KMS-11 (cell line): ENCODE results near the gene ACOT2.
"Not testable (repeated sequence)": the region's sequence is repeated elsewhere in the genome, so short reads cannot be mapped to it uniquely, and the experiment has no call there.

Source experiments
- H2AFZ ChIP-seq: fragments of 200-600 bp; sonication (generic); 2 replicates; pipeline ENCODE4 v1.6.1; 2016; ENCODE audit warnings: antibody characterized with exemption, mixed run types, low read depth
- H3K27ac ChIP-seq: fragments of 200-600 bp; sonication (generic); 2 replicates; pipeline ENCODE4 v1.6.1; 2016; ENCODE audit warnings: mild to moderate bottlenecking, mixed run types
- H3K27me3 ChIP-seq: fragments of 200-600 bp; sonication (generic); 2 replicates; pipeline ENCODE4 v1.6.1; 2017; ENCODE audit warnings: mild to moderate bottlenecking, low read depth, mixed run types, moderate library complexity; ENCODE audit not compliant: insufficient read depth
- H3K36me3 ChIP-seq: fragments of 200-600 bp; sonication (generic); 2 replicates; pipeline ENCODE4 v1.6.1; 2017; ENCODE audit warnings: mild to moderate bottlenecking, mixed run types; ENCODE audit not compliant: insufficient read depth
- H3K4me1 ChIP-seq: fragments of 200-600 bp; sonication (generic); 2 replicates; pipeline ENCODE4 v1.6.1; 2016; ENCODE audit warnings: mild to moderate bottlenecking, low read depth, mixed run types; ENCODE audit not compliant: poor library complexity, severe bottlenecking
- H3K4me2 ChIP-seq: fragments of 200-600 bp; sonication (generic); 2 replicates; pipeline ENCODE4 v1.7.0; 2016; ENCODE audit warnings: mild to moderate bottlenecking, mixed run types
- H3K4me3 ChIP-seq: fragments of 200-600 bp; sonication (generic); IDR thresholded peaks from 2 replicates; pipeline ENCODE4 v1.6.1; 2017; ENCODE audit warnings: low read depth, low read length, mixed read lengths; ENCODE audit not compliant: insufficient read depth
- H3K79me2 ChIP-seq: fragments of 200-600 bp; sonication (generic); 2 replicates; pipeline ENCODE4 v1.6.1; 2016; ENCODE audit warnings: low read depth, mixed run types; ENCODE audit not compliant: insufficient read depth
- H3K9ac ChIP-seq: fragments of 200-600 bp; sonication (generic); 2 replicates; pipeline ENCODE4 v1.6.1; 2016; ENCODE audit warnings: mild to moderate bottlenecking, mixed run types
- H4K20me1 ChIP-seq: fragments of 200-600 bp; sonication (generic); 2 replicates; pipeline ENCODE4 v1.6.1; 2016; ENCODE audit warnings: mild to moderate bottlenecking, mixed run types; ENCODE audit not compliant: insufficient read depth
- CTCF ChIP-seq: fragments of 200-600 bp; sonication (generic); conservative IDR thresholded peaks from 2 replicates; pipeline ENCODE4 v1.6.1; 2017; ENCODE audit warnings: low read depth, mild to moderate bottlenecking, antibody characterized with exemption, low read length, moderate library complexity, mixed read lengths

The ACOT2 gene

GRCh38 chr14:73539017-73539416 lies 30.0 kb upstream of the ACOT2 start:
- not testable (repeated sequence) for H2AFZ ChIP-seq, H3K9ac ChIP-seq, H3K27me3 ChIP-seq, H3K79me2 ChIP-seq, H3K4me1 ChIP-seq, H4K20me1 ChIP-seq, H3K4me2 ChIP-seq, H3K4me3 ChIP-seq, H3K27ac ChIP-seq, H3K36me3 ChIP-seq

- not testable (repeated sequence) for H3K4me1 ChIP-seq, H3K79me2 ChIP-seq, H3K36me3 ChIP-seq, H3K27ac ChIP-seq, H4K20me1 ChIP-seq, H3K9ac ChIP-seq, H3K4me2 ChIP-seq, H3K4me3 ChIP-seq, H2AFZ ChIP-seq, H3K27me3 ChIP-seq
Observed at GRCh38 chr14:73542961-73543360, 26.1 kb upstream of the ACOT2 start.

- not testable (repeated sequence) for H2AFZ ChIP-seq, H3K36me3 ChIP-seq, H3K27me3 ChIP-seq, H3K79me2 ChIP-seq, H3K4me2 ChIP-seq, H3K9ac ChIP-seq, H4K20me1 ChIP-seq, H3K27ac ChIP-seq, H3K4me3 ChIP-seq, H3K4me1 ChIP-seq
Observed at GRCh38 chr14:73545353-73545752, 23.7 kb upstream of the ACOT2 start.

GRCh38 chr14:73549097-73549496 lies 19.9 kb upstream of the ACOT2 start:
- H3K9ac ChIP-seq, H2AFZ ChIP-seq, H3K27me3 ChIP-seq, H3K4me3 ChIP-seq, H3K4me1 ChIP-seq, H3K79me2 ChIP-seq, H4K20me1 ChIP-seq, H3K27ac ChIP-seq, H3K4me2 ChIP-seq, H3K36me3 ChIP-seq: not testable (repeated sequence)

- H3K4me1 ChIP-seq, H3K4me3 ChIP-seq, H3K27me3 ChIP-seq, H3K36me3 ChIP-seq, H4K20me1 ChIP-seq, H3K27ac ChIP-seq, H3K9ac ChIP-seq, H3K4me2 ChIP-seq, H3K79me2 ChIP-seq, H2AFZ ChIP-seq: not testable (repeated sequence)
Observed at GRCh38 chr14:73549889-73550524, 19.0 kb upstream of the ACOT2 start.

- H3K27ac ChIP-seq = no peak overlapping the region
- no peaks in the 10 kb centered on the region for H3K27me3 ChIP-seq
- TF ChIP-seq CTCF = no peak
- no peaks in the 10 kb centered on the region for H3K79me2 ChIP-seq
- H4K20me1 ChIP-seq = no peaks in the 10 kb centered on the region
- H3K4me2 ChIP-seq = no peak overlapping the region
- H3K4me3 ChIP-seq = no peak overlapping the region
- no peaks in the 10 kb centered on the region for H3K4me1 ChIP-seq
- H2AFZ ChIP-seq = no peak overlapping the region
- no peaks in the 10 kb centered on the region for H3K36me3 ChIP-seq
- no peak overlapping the region for H3K9ac ChIP-seq
Observed at GRCh38 chr14:73553845-73554244, 15.2 kb upstream of the ACOT2 start.

- not testable (repeated sequence) for H3K4me3 ChIP-seq, H3K27me3 ChIP-seq, H2AFZ ChIP-seq, H3K27ac ChIP-seq, H3K79me2 ChIP-seq, H3K4me2 ChIP-seq, H3K36me3 ChIP-seq, H4K20me1 ChIP-seq, H3K9ac ChIP-seq, H3K4me1 ChIP-seq
Observed at GRCh38 chr14:73557201-73557600, 11.8 kb upstream of the ACOT2 start.

GRCh38 chr14:73558238-73558637 lies 10.8 kb upstream of the ACOT2 start:
- H3K27me3 ChIP-seq, H3K4me2 ChIP-seq, H2AFZ ChIP-seq, H3K4me3 ChIP-seq, H3K9ac ChIP-seq, H3K36me3 ChIP-seq, H4K20me1 ChIP-seq, H3K79me2 ChIP-seq, H3K4me1 ChIP-seq, H3K27ac ChIP-seq: not testable (repeated sequence)

GRCh38 chr14:73562256-73562655 lies 6.8 kb upstream of the ACOT2 start:
- H3K27me3 ChIP-seq, H3K4me2 ChIP-seq, H3K9ac ChIP-seq, H2AFZ ChIP-seq, H3K4me1 ChIP-seq, H3K27ac ChIP-seq, H4K20me1 ChIP-seq, H3K4me3 ChIP-seq, H3K79me2 ChIP-seq, H3K36me3 ChIP-seq: not testable (repeated sequence)

- not testable (repeated sequence) for H3K27ac ChIP-seq, H2AFZ ChIP-seq, H3K4me3 ChIP-seq, H3K79me2 ChIP-seq, H4K20me1 ChIP-seq, H3K36me3 ChIP-seq, H3K4me1 ChIP-seq, H3K9ac ChIP-seq, H3K4me2 ChIP-seq, H3K27me3 ChIP-seq
Observed at GRCh38 chr14:73562696-73563095, 6.3 kb upstream of the ACOT2 start.
